Neural crest cell (in vitro differentiated cells): ENCODE results near the gene TMEM51. TPM values are rescaled to one million over a fixed set of nuclear protein-coding genes. Genes with fewer than 3 reads are reported as not detected.

ENCODE experiments used
- DNase-seq: peaks from one replicate; pipeline ENCODE4 v3.0.0; 2021; ENCODE audit warnings: low read depth, mixed read lengths, low spot score
- H3K27ac Mint-ChIP-seq: one replicate; pipeline ENCODE4 v1.8.0; 2021; ENCODE audit warnings: mild to moderate bottlenecking, mixed read lengths; ENCODE audit not compliant: unreplicated experiment
- H3K27me3 Mint-ChIP-seq: 2 replicates; pipeline ENCODE4 v1.8.0; 2021; ENCODE audit warnings: low read depth, mild to moderate bottlenecking, mixed read lengths
- H3K36me3 Mint-ChIP-seq: 2 replicates; pipeline ENCODE4 v1.8.0; 2021; ENCODE audit warnings: low read depth, mild to moderate bottlenecking, mixed read lengths
- H3K4me1 Mint-ChIP-seq: 2 replicates; pipeline ENCODE4 v1.8.0; 2021; ENCODE audit warnings: mixed read lengths
- H3K4me3 Mint-ChIP-seq: one replicate; pipeline ENCODE4 v1.8.0; 2021; ENCODE audit warnings: mild to moderate bottlenecking, mixed read lengths
- H3K9me3 Mint-ChIP-seq: 2 replicates; pipeline ENCODE4 v1.8.0; 2021; ENCODE audit warnings: mixed read lengths
- CTCF ChIP-seq: fragments of 200-600 bp; sonication (generic); conservative IDR thresholded peaks from 2 replicates; pipeline ENCODE4 v1.5.0; 2021; ENCODE audit warnings: antibody characterized with exemption, mild to moderate bottlenecking
- total RNA-seq: library from RNA; stranded (reverse); gene quantifications from 2 replicates; pipeline ENCODE4 v1.2.1, GENCODE V29; 2021

TMEM51 gene
- total RNA-seq, 1 donor from 2014 or later, result 6.7 TPM

- H3K27ac Mint-ChIP-seq, result no peak overlapping the region
- peaks cover 3% of the 10 kb centered on the region for H3K9me3 Mint-ChIP-seq
- no peak for DNase-seq
These were observed 45.6 kb upstream of the TMEM51 start for GRCh38 chr1:15107911-15108310.

GRCh38 chr1:15110128-15110866, 43.2 kb upstream of the TMEM51 start:
- DNase-seq, result no peak
- Mint-ChIP-seq H3K4me1 (peaks cover 19% of the 10 kb centered on the region), H3K4me3 (no peak overlapping the region), H3K9me3 (no peaks in the 10 kb centered on the region), H3K27me3 (peaks cover 18% of the 10 kb centered on the region), H3K36me3 (no peaks in the 10 kb centered on the region), H3K27ac (no peak overlapping the region)
- no peak for TF ChIP-seq CTCF

More at GRCh38 chr1:15107911-15108310, 45.6 kb upstream of the TMEM51 start:
- Mint-ChIP-seq H3K36me3 (peaks cover 2% of the 10 kb centered on the region), H3K27me3 (peaks cover 24% of the 10 kb centered on the region), H3K4me1 (peaks cover 19% of the 10 kb centered on the region), H3K4me3 (no peak overlapping the region)
- TF ChIP-seq CTCF, result no peak

GRCh38 chr1:15110867-15111230, 42.7 kb upstream of the TMEM51 start:
- H3K9me3 Mint-ChIP-seq, result no peaks in the 10 kb centered on the region
- TF ChIP-seq CTCF, result no peak
- no peaks in the 10 kb centered on the region for H3K36me3 Mint-ChIP-seq
- H3K27ac Mint-ChIP-seq, result no peak overlapping the region
- DNase-seq, result no peak
- no peak overlapping the region for H3K4me3 Mint-ChIP-seq
- peaks cover 19% of the 10 kb centered on the region for H3K4me1 Mint-ChIP-seq
- peaks cover 18% of the 10 kb centered on the region for H3K27me3 Mint-ChIP-seq

- H3K4me3 Mint-ChIP-seq, result no peak overlapping the region
- H3K27ac Mint-ChIP-seq, result no peak overlapping the region
- H3K4me1 Mint-ChIP-seq, result peaks cover 14% of the 10 kb centered on the region
- TF ChIP-seq CTCF, result no peak
- H3K9me3 Mint-ChIP-seq, result no peaks in the 10 kb centered on the region
- H3K27me3 Mint-ChIP-seq, result peaks cover 3% of the 10 kb centered on the region
- no peaks in the 10 kb centered on the region for H3K36me3 Mint-ChIP-seq
- no peak for DNase-seq
These were observed 40.4 kb upstream of the TMEM51 start for GRCh38 chr1:15113146-15113545.

GRCh38 chr1:15114884-15115283, 38.7 kb upstream of the TMEM51 start:
- Mint-ChIP-seq H3K36me3 (no peaks in the 10 kb centered on the region), H3K4me3 (no peak overlapping the region), H3K4me1 (peaks cover 9% of the 10 kb centered on the region), H3K9me3 (no peaks in the 10 kb centered on the region), H3K27me3 (no peaks in the 10 kb centered on the region), H3K27ac (no peak overlapping the region)
- no peak for DNase-seq
- TF ChIP-seq CTCF, result no peak
